Cardiac muscle cell (in vitro differentiated cells and primary cell): Measurements from ENCODE around the gene CTXN2. TPM values are rescaled to one million over a fixed set of nuclear protein-coding genes. Genes with fewer than 3 reads are reported as not detected.
A peak's percentile ranks its signal among the peaks of the same experiment; 100 is the strongest.

ENCODE experiments used
- DNase-seq, 2 donors: peaks; one replicate each; pipeline versions ENCODE4 v3.0.0 to v3.0.0-alpha.2; 2010 to 2017; ENCODE audit warnings: low read depth in 1 of 2, low spot score in 1 of 2
- H3K27ac ChIP-seq: fragments of 200-600 bp; sonication (generic); 2 replicates; pipeline ENCODE4 v1.5.1; 2016
- H3K27me3 ChIP-seq: fragments of 200-600 bp; sonication (generic); 2 replicates; pipeline ENCODE4 v1.6.0; 2016; ENCODE audit warnings: control low read depth
- H3K36me3 ChIP-seq: fragments of 200-600 bp; sonication (generic); 2 replicates; pipeline ENCODE4 v1.5.1; 2016; ENCODE audit warnings: control low read depth
- H3K4me1 ChIP-seq: fragments of 200-600 bp; sonication (generic); 2 replicates; pipeline ENCODE4 v1.8.1; 2017; ENCODE audit warnings: low read depth, mild to moderate bottlenecking, mixed run types
- H3K4me3 ChIP-seq: fragments of 200-600 bp; sonication (generic); 2 replicates; pipeline ENCODE4 v1.5.1; 2016; ENCODE audit warnings: mild to moderate bottlenecking
- H3K9me3 ChIP-seq: fragments of 200-600 bp; sonication (generic); 2 replicates; pipeline ENCODE4 v1.5.1; 2017; ENCODE audit warnings: low read depth, mild to moderate bottlenecking, control low read depth
- CTCF ChIP-seq: IDR thresholded peaks from 2 replicates; pipeline ENCODE4 v1.5.1; 2012; ENCODE audit warnings: low read depth, mild to moderate bottlenecking, low read length
- polyA plus RNA-seq: library from polyadenylated mRNA; unstranded; fragments of >200 nt; fragmentation: Nextera tagmentation; extraction: Ambion mirVana; gene quantifications from 2 replicates; pipeline ENCODE4 v1.2.1, GENCODE V29; 2016
- total RNA-seq: library from RNA; depleted of rRNA; stranded (reverse); fragments of >200 nt; gene quantifications from 2 replicates; pipeline ENCODE4 v1.2.3, GENCODE V29; 2016

CTXN2 gene
- total and polyA plus RNA-seq, 2 experiments from 2014 or later: 0.06 TPM; not detected in 1

- Histone ChIP-seq H3K27ac (no peak overlapping the region), H3K9me3 (no peaks in the 10 kb centered on the region), H3K4me1 (peaks cover 10% of the 10 kb centered on the region), H3K4me3 (peak overlapping the region; percentile 83), H3K27me3 (no peaks in the 10 kb centered on the region), H3K36me3 (no peaks in the 10 kb centered on the region)
- DNase-seq: no peak
- TF ChIP-seq CTCF: no peak
Measured at GRCh38 chr15:48176957-48177356, 14.5 kb upstream of the CTXN2 start.

- Histone ChIP-seq H3K9me3 (no peaks in the 10 kb centered on the region), H3K27me3 (no peaks in the 10 kb centered on the region), H3K4me3 (peak overlapping the region; percentile 83), H3K27ac (peak overlapping the region; percentile 90), H3K4me1 (peaks cover 10% of the 10 kb centered on the region), H3K36me3 (no peaks in the 10 kb centered on the region)
- no peak for TF ChIP-seq CTCF
- DNase-seq: peak in 1 of 2 donors; percentile 30
Measured at GRCh38 chr15:48177383-48177765, 14.1 kb upstream of the CTXN2 start.

GRCh38 chr15:48177766-48178647 is 13.5 kb upstream of the CTXN2 start, which contains the start of gene MYEF2:
TSS of gene MYEF2 (minus strand) at chr15:48178295. CDS start at chr15:48178237, 58 bp downstream.
- H3K4me3 ChIP-seq: peak within 1 kb of the TSS; percentile 83
- H3K9me3 ChIP-seq: no peaks in the 10 kb centered on the region
- H3K36me3 ChIP-seq: no peaks in the 10 kb centered on the region
- TF ChIP-seq CTCF: no peak
- peak; percentile 37 to 88 for DNase-seq
- H3K4me1 ChIP-seq: peaks cover 10% of the 10 kb centered on the region
- H3K27ac ChIP-seq: peak within 1 kb of the TSS; percentile 90
- no peaks in the 10 kb centered on the region for H3K27me3 ChIP-seq

- H3K4me1 ChIP-seq: peaks cover 10% of the 10 kb centered on the region
- no peak for DNase-seq
Measured at GRCh38 chr15:48178648-48178931, 12.9 kb upstream of the CTXN2 start.

GRCh38 chr15:48182749-48183148 is 8.7 kb upstream of the CTXN2 start:
- peaks cover 4% of the 10 kb centered on the region for H3K27me3 ChIP-seq
- no peak for TF ChIP-seq CTCF
- H3K9me3 ChIP-seq: no peaks in the 10 kb centered on the region
- DNase-seq: no peak
- no peak overlapping the region for H3K27ac ChIP-seq
- no peaks in the 10 kb centered on the region for H3K36me3 ChIP-seq
- no peak overlapping the region for H3K4me3 ChIP-seq
- no peaks in the 10 kb centered on the region for H3K4me1 ChIP-seq

More at GRCh38 chr15:48178648-48178931, 12.9 kb upstream of the CTXN2 start:
- Histone ChIP-seq H3K4me3 (peak overlapping the region; percentile 83), H3K27me3 (no peaks in the 10 kb centered on the region), H3K9me3 (no peaks in the 10 kb centered on the region), H3K36me3 (no peaks in the 10 kb centered on the region), H3K27ac (peak overlapping the region; percentile 90)
- TF ChIP-seq CTCF: no peak
